Cardiac septum (tissue), 1 donor: ENCODE measurements around the gene ZRANB3. TPM values are rescaled to one million over a fixed set of nuclear protein-coding genes. Genes with fewer than 3 reads are reported as not detected.
"Not testable (repeated sequence)": the region's sequence is repeated elsewhere in the genome, so short reads cannot be mapped to it uniquely, and the experiment has no call there.

Experiments
- DNase-seq: peaks from one replicate; pipeline ENCODE4 v3.0.0-alpha.2; 2020; ENCODE audit warnings: low spot score
- intact Hi-C: fragments of 100-400 bp; cut with DNase I; formaldehyde crosslinking; loops from one replicate; pipeline ENCODE4 v1.14.0; 2022
- total RNA-seq: library from RNA; stranded (reverse); fragmentation: NEBNext Ultra II Directional; extraction: Animal tissue kit (Norgen Biotek cat#: 25700); gene quantifications from one replicate; pipeline ENCODE4 v1.2.1, GENCODE V29; 2021
- donor health status: DM: no; HTN: no; CAD: no.

Gene ZRANB3
- total RNA-seq, 1 donor from 2014 or later, result 1.4 TPM

DNA sequence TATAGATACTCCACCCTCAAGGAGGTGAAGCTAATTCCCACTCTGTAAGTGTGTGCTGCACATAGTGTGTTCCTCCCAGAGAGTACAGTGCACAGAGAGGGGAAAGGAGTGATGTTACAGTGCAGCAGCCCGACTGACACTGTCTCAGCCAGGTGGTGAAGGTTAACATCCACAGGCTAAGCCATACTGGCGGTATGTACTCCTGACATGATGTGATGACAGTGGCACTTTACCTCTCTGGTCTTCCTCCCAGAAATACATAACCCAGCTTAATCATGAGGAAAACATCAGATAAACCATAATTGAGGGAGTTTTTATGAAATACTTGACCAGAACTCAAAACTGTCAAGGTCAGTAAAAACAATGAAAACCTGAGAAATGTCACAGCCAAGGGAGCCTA is 371.8 kb downstream of the ZRANB3 start:
- intact Hi-C loops, result no loop called here
- DNase-seq, result no peak

GRCh38 chr2:135157856-135158255 is 373.2 kb downstream of the ZRANB3 start:
- DNase-seq, result no peak
- intact Hi-C loops, result no loop called here

DNA sequence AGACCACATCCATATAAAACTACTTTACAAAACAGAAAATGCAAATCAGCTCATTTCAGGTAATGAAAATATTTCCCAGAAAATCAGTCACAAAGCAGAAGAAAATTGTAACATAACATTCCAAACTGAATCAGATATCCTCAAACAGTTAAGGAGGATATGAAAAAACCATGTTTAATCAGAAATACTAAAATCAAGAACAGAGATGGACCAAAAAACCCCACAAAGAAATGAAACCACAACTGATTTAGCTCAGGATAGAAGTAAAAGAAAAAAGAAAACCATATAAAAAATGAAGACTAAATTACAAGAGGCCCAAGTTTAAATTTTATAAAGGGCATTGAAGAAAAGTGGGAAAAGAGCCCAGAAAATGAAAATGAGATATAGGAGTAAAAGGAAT is 376.1 kb downstream of the ZRANB3 start:
- DNase-seq, result no peak
- intact Hi-C loops, result no loop called here

- DNase-seq, result no peak
- intact Hi-C loops, result no loop called here
Measured at GRCh38 chr2:135152361-135152760, 378.7 kb downstream of the ZRANB3 start.

DNA sequence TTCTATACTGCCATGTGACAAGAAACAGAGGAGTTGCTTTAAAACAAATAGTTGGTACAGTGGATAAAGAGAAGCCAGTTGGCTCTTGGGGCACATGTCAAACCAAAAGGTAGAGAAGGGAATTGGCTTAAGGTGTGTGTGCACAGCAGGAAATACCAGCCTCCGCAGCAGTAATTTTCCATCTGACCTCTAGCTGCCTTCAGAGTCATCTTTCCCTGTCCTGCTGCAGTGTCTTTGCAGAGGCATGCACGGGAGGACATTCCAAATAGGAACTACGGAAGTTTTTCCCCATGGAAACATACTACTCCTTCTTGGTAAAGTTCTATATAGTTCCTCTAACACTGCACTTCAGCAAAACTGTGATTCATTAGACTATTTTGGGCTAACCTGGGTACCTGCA is 379.4 kb downstream of the ZRANB3 start:
- intact Hi-C loops, result no loop called here
- DNase-seq, result no peak

DNA sequence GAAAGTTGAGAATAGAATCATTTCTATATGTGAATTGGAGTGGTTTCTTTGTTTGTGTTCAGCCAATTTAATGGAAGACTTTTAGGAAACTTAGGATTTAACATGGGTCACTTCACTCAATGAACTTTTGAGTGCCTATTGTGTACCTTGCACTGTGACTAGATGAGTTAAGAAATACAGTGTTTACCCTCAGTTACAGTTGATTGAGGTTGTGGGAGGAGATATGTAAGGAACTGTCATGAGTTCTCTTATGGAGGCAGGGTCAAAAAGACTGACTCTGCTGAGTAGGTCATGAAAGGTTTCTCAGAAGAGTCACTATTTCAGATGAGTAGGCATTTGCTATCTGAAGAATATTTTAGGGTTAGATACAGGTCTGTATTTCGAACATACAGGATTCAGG is 380.3 kb downstream of the ZRANB3 start:
- DNase-seq, result no peak
- intact Hi-C loops, result no loop called here

DNA sequence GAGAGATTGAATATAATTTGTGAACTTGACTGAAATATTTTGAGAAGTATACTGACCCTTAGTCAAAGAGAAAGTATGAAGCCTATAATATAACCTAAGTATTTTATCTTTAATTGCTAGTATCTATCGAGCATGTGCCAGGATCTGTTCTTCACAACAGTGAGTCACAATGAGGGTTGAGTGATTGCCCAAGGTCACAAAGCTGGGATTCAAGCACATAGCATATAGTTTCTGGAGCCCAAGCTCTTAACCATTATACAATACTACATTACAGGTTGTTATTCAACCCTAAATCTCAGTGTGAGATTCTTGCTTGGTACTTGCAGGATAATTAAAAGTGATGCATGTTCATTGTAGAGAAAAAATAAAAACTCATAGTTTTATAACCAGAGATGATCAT is 381.8 kb downstream of the ZRANB3 start:
- intact Hi-C loops, result no loop called here
- no peak for DNase-seq

GRCh38 chr2:135144343-135144742 is 386.7 kb downstream of the ZRANB3 start:
- no peak for DNase-seq
- intact Hi-C loops, result no loop called here

GRCh38 chr2:135142323-135142722 is 388.7 kb downstream of the ZRANB3 start:
- intact Hi-C loops, result no loop called here
- no peak for DNase-seq

GRCh38 chr2:135140606-135141005 is 390.4 kb downstream of the ZRANB3 start:
- intact Hi-C loops, result no loop called here
- no peak for DNase-seq

- intact Hi-C loops, result no loop called here
- DNase-seq, result no peak
Measured at GRCh38 chr2:135132314-135132713, 398.7 kb downstream of the ZRANB3 start.

DNA sequence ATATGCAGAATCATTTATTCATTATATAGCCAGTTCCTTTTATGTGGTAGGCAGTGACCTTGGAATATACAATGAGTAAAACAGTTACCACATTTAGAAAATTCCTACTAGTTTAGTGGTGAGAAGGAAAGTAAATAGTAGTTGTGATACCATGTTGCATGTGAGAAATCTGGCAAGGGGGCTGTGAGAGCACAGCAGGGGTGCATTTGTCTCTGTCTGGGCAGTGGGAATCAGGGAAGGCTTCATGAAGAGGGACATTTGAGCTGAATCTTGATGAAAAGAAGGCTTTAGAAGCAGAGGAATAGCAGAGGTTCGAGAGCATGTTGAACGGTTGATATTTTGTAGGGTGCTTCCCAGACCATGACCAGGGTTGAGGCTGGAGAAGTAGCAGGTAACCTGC is 400.3 kb downstream of the ZRANB3 start:
- DNase-seq, result no peak
- intact Hi-C loops, result no loop called here

GRCh38 chr2:135125940-135126339 is 405.1 kb downstream of the ZRANB3 start:
- intact Hi-C loops, result no loop called here

DNA sequence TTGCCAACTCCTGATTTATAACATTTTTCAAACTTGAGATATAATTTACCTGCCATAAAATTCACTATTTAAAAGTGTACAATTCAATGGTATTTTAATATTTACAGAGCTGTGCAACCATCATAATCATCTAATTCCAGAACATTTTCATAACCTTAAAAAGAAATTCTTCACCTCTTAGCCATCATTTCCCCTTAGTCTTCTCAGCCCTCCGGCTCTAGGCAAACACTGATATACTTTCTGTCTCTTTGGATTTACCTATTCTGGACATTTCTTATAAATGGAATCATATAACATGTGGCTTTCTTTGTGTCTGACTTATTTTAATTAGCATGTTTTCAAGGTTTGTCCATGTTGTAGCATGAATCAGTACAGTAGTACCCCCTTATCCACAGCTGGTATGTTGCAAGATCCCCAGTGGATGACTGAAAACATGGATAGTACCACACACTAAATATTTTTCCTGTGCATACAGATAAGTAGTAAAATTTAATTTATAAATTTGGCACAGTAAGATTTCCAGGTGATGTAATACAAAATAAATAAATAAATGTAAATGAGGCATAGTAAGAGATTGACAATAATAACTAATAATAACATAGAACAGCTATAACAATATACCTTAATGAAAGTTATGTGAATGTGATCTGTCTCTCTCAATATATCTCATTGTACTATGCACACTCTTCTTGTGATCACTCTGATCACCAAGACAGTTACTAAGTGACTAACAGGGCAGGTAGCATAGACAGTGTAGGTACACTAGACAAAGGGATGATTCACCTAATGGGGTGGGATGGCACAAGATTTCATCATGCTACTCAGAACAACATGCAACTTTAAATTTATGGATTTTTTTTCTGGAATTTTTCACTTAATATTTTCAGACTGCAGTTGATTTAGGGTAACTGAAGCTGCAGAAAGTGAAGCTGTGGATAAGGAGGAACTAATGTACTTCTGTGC is 405.8 kb downstream of the ZRANB3 start:
- intact Hi-C loops, result no loop called here

More at GRCh38 chr2:135125940-135126339, 405.1 kb downstream of the ZRANB3 start:
- no peak for DNase-seq

GRCh38 chr2:135121658-135122039 is 409.4 kb downstream of the ZRANB3 start:
- intact Hi-C loops, result not testable (repeated sequence)

More for the DNA sequence above, 405.8 kb downstream of the ZRANB3 start:
- DNase-seq, result no peak

GRCh38 chr2:135121016-135121657 is 409.9 kb downstream of the ZRANB3 start:
- intact Hi-C loops, result no loop called here

More at GRCh38 chr2:135121658-135122039, 409.4 kb downstream of the ZRANB3 start:
- not testable (repeated sequence) for DNase-seq

GRCh38 chr2:135119582-135119981 is 411.4 kb downstream of the ZRANB3 start:
- intact Hi-C loops, result no loop called here
- no peak for DNase-seq

More at GRCh38 chr2:135121016-135121657, 409.9 kb downstream of the ZRANB3 start:
- DNase-seq, result no peak

- intact Hi-C loops, result no loop called here
- DNase-seq, result no peak
Measured at GRCh38 chr2:135113322-135113721, 417.7 kb downstream of the ZRANB3 start.

DNA sequence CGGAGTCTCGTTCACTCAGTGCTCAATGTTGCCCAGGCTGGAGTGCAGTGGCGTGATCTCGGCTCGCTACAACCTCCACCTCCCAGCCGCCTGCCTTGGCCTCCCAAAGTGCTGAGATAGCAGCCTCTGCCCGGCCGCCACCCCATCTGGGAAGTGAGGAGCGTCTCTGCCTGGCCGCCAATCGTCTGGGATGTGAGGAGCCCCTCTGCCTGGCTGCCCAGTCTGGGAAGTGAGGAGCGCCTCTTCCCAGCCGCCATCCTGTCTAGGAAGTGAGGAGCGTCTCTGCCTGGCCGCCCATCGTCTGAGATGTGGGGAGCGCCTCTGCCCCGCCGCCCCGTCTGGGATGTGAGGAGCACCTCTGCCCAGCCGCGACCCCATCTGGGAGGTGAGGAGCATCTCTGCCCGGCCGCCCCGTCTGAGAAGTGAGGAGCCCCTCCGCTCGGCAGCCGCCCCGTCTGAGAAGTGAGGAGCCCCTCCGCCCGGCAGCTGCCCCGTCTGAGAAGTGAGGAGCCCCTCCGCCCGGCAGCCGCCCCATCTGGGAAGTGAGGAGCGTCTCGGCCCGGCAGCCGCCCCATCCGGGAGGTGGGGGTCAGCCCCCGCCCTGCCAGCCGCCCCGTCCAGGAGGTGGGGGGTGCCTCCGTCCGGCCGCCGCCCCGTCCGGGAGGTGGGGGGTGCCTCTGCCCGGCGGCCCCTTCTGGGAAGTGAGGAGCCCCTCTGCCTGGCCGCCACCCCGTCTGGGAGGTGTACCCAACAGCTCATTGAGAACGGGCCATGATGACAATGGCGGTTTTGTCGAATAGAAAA is 425.3 kb downstream of the ZRANB3 start:
- intact Hi-C loops, DNase-seq: not testable (repeated sequence)

- no peak for DNase-seq
- intact Hi-C loops, result no loop called here
Measured at GRCh38 chr2:135103843-135104242, 427.2 kb downstream of the ZRANB3 start.
